Measurements from ENCODE around the gene HPGDS. TPM values are rescaled to one million over a fixed set of nuclear protein-coding genes. Genes with fewer than 3 reads are reported as not detected.

HPGDS gene
- total RNA-seq, 1 donor from 2014 or later, result 7.3 TPM

DNA sequence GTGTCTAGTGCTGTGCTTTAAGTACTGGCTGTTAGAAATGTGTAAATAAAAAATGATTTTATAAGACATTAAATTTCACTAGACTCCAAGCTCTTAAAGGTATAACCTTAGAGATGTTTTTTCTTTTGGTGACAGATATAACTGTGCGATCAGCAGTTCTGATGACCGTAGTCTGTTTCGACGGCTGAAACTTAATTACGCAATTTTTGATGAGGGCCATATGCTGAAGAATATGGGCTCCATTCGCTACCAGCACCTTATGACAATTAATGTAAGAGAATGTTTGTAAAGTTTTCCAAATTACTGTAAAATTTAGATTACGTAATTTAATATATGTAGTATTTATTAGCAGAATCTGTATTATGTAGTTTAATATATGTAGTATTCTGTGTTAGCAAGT is 66.4 kb downstream of the HPGDS start:
- no peaks in the 10 kb centered on the region for H3K27me3 ChIP-seq (ENCODE audit: control insufficient read depth in 3 of 3, insufficient read depth in 3 of 3, low read length in 3 of 3)
- no peaks in the 10 kb centered on the region for H3K4me1 ChIP-seq (ENCODE audit: control insufficient read depth in 3 of 3, insufficient read depth in 3 of 3, low read length in 3 of 3)
- no peak overlapping the region for H3K9ac ChIP-seq (ENCODE audit: low read depth in 1 of 3, low read length in 3 of 3)
- H3K9me3 ChIP-seq (ENCODE audit: control insufficient read depth in 3 of 3, low read length in 3 of 3), result no peaks in the 10 kb centered on the region
- no peak overlapping the region for H3K4me3 ChIP-seq (ENCODE audit: low read length in 3 of 3)
- H3K27ac ChIP-seq (ENCODE audit: low read depth, low read length), result no peak overlapping the region
- peaks cover 5 to 46% (median 34%) of the 10 kb centered on the region in 3 donors for H3K36me3 ChIP-seq (ENCODE audit: control insufficient read depth in 3 of 3, insufficient read depth in 3 of 3, low read length in 3 of 3)

DNA sequence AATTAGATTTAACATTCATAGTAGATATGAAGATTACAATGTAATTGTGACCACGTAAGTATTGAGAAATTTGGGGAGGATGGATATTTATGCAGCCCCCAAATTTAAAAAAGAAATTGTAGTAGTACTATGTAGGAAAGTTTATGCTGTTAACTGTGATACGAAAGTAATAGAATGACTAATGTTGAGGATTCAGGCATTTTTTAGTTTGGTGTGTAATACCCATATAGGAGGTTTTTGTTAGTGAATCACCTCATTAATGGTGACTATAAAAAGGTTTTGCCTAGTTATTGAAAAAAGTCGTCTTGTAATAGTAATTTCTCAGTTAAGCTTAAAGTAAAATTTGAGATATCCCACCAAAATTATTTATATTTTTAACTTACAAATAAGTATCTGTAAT is 67.7 kb downstream of the HPGDS start:
- Histone ChIP-seq H3K36me3 (ENCODE audit: control insufficient read depth in 3 of 3, insufficient read depth in 3 of 3, low read length in 3 of 3) (peaks cover 5 to 38% (median 22%) of the 10 kb centered on the region in 3 donors), H3K4me1 (ENCODE audit: control insufficient read depth in 3 of 3, insufficient read depth in 3 of 3, low read length in 3 of 3) (no peaks in the 10 kb centered on the region), H3K4me3 (ENCODE audit: low read length in 3 of 3) (no peak overlapping the region), H3K9ac (ENCODE audit: low read depth in 1 of 3, low read length in 3 of 3) (no peak overlapping the region), H3K27me3 (ENCODE audit: control insufficient read depth in 3 of 3, insufficient read depth in 3 of 3, low read length in 3 of 3) (no peaks in the 10 kb centered on the region), H3K9me3 (ENCODE audit: control insufficient read depth in 3 of 3, low read length in 3 of 3) (no peaks in the 10 kb centered on the region), H3K27ac (ENCODE audit: low read depth, low read length) (no peak overlapping the region)

DNA sequence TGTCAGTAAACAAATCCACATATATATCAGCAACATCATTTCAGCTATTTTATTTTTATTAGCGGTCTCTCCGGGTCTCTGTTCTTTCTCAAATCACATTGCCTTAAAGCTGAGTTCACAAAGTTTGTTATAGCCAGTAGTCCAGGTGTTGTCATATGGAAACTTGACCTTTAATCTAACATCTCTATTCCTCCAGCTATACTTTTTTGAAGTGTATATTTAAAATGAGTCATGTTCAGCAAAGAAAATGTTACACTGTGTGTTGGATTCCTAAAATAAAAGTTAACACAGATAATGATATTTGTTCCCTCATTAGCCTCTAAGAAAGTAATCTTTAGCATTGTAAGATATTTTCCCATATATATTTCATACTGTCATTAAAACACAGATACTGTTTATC is 71.4 kb downstream of the HPGDS start:
- no peak overlapping the region for H3K27ac ChIP-seq (ENCODE audit: low read depth, low read length)

DNA sequence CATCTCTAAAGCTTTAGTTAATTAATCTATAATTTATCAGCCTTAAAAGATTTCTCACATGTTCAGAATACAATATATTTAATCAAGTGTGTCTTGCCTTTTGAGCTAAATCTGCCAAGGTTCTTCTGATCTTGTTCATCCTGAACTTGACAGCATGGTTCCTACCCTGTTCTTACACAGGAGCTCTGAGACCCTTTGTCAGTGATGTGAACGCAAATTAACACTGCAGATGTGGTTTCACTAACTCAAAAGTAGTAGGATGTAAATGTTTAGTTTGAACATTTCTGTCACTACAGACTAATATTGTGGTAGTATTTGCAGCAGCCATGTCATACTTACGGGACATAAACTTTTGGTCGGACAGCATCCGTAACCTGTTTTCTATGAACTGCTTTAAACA is 75.6 kb downstream of the HPGDS start:
- H3K4me3 ChIP-seq (ENCODE audit: low read length in 3 of 3), result no peak overlapping the region
- H3K27me3 ChIP-seq (ENCODE audit: control insufficient read depth in 3 of 3, insufficient read depth in 3 of 3, low read length in 3 of 3), result no peaks in the 10 kb centered on the region
- no peak overlapping the region for H3K9ac ChIP-seq (ENCODE audit: low read depth in 1 of 3, low read length in 3 of 3)
- peaks cover 0 to 14% (median 9%) of the 10 kb centered on the region in 3 donors for H3K36me3 ChIP-seq (ENCODE audit: control insufficient read depth in 3 of 3, insufficient read depth in 3 of 3, low read length in 3 of 3)
- H3K27ac ChIP-seq (ENCODE audit: low read depth, low read length), result no peak overlapping the region
- H3K4me1 ChIP-seq (ENCODE audit: control insufficient read depth in 3 of 3, insufficient read depth in 3 of 3, low read length in 3 of 3), result no peaks in the 10 kb centered on the region
- no peaks in the 10 kb centered on the region for H3K9me3 ChIP-seq (ENCODE audit: control insufficient read depth in 3 of 3, low read length in 3 of 3)

More for the DNA sequence above, 71.4 kb downstream of the HPGDS start:
- H3K4me1 ChIP-seq (ENCODE audit: control insufficient read depth in 3 of 3, insufficient read depth in 3 of 3, low read length in 3 of 3), result no peaks in the 10 kb centered on the region
- no peak overlapping the region for H3K4me3 ChIP-seq (ENCODE audit: low read length in 3 of 3)
- H3K27me3 ChIP-seq (ENCODE audit: control insufficient read depth in 3 of 3, insufficient read depth in 3 of 3, low read length in 3 of 3), result no peaks in the 10 kb centered on the region
- H3K9me3 ChIP-seq (ENCODE audit: control insufficient read depth in 3 of 3, low read length in 3 of 3), result no peaks in the 10 kb centered on the region
- H3K9ac ChIP-seq (ENCODE audit: low read depth in 1 of 3, low read length in 3 of 3), result no peak overlapping the region
- H3K36me3 ChIP-seq (ENCODE audit: control insufficient read depth in 3 of 3, insufficient read depth in 3 of 3, low read length in 3 of 3), result peaks cover 0 to 22% (median 11%) of the 10 kb centered on the region in 3 donors

DNA sequence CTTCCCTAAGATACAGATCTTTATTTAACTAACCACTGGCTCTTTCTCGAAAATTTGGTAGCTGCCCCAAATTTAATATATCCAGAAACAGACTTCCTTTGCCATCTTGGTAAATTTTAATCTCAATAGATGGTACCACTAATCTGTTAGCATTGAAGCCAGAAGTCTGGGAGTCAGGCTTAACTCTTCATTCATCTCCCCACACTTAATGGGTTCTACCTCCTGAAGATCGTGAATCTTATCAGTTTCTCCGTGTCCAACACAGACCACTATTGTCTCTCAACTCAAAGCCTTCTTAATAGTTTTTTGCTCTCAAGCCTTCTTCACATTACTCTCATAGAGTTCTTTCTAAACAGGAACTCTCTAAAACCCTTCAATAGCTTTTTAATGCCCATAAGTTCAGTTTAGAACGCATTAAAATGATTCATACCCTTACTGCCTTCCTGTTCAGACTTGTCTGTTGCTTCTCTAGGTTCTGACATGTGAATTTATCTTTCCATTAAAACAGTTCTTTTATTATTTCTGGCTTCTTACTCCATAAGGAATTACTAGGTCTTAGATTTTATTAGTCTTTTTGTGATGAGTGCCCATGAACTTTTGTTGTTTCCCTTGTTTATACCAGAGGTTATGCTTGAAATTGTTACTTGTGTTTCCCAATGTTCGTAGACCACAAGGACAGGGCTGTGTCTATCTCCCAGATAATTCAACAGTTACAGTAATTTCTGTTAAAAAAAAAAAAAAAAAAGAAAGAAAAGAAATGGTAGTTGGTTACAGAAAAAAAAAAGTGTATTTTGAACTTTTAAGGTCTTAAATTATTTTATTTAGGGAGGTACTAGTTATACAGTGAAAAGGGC is 80.2 kb downstream of the HPGDS start:
- Histone ChIP-seq H3K4me1 (ENCODE audit: control insufficient read depth in 3 of 3, insufficient read depth in 3 of 3, low read length in 3 of 3) (no peaks in the 10 kb centered on the region), H3K27me3 (ENCODE audit: control insufficient read depth in 3 of 3, insufficient read depth in 3 of 3, low read length in 3 of 3) (no peaks in the 10 kb centered on the region), H3K9ac (ENCODE audit: low read depth in 1 of 3, low read length in 3 of 3) (no peak overlapping the region), H3K4me3 (ENCODE audit: low read length in 3 of 3) (no peak overlapping the region), H3K27ac (ENCODE audit: low read depth, low read length) (no peak overlapping the region), H3K9me3 (ENCODE audit: control insufficient read depth in 3 of 3, low read length in 3 of 3) (no peaks in the 10 kb centered on the region), H3K36me3 (ENCODE audit: control insufficient read depth in 3 of 3, insufficient read depth in 3 of 3, low read length in 3 of 3) (peaks cover 0 to 9% (median 0%) of the 10 kb centered on the region in 3 donors)

DNA sequence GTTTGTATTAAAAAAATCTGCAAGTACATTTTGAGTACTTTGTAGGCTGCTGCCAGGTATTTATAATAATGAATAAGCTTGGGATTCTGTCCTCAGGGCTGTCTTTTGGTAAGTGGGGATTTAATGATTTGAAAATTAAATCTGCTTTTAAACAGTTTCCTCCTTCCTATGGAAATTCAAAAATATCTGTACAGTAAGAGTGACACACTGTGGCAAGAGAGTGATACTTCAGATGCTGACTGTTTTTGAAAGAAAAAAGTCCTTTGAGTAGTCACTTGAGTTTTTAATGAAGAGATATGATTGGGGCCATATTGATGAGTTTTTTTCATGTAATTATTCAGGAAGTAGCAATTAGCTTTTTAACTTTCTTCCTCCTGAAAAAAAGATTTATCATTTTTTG is 85.8 kb downstream of the HPGDS start:
- Histone ChIP-seq H3K4me3 (ENCODE audit: low read length in 3 of 3) (no peak overlapping the region), H3K9ac (ENCODE audit: low read depth in 1 of 3, low read length in 3 of 3) (no peak overlapping the region), H3K9me3 (ENCODE audit: control insufficient read depth in 3 of 3, low read length in 3 of 3) (no peaks in the 10 kb centered on the region), H3K27ac (ENCODE audit: low read depth, low read length) (no peak overlapping the region), H3K27me3 (ENCODE audit: control insufficient read depth in 3 of 3, insufficient read depth in 3 of 3, low read length in 3 of 3) (no peaks in the 10 kb centered on the region), H3K4me1 (ENCODE audit: control insufficient read depth in 3 of 3, insufficient read depth in 3 of 3, low read length in 3 of 3) (no peaks in the 10 kb centered on the region), H3K36me3 (ENCODE audit: control insufficient read depth in 3 of 3, insufficient read depth in 3 of 3, low read length in 3 of 3) (peaks cover 7 to 14% (median 13%) of the 10 kb centered on the region in 3 donors)

DNA sequence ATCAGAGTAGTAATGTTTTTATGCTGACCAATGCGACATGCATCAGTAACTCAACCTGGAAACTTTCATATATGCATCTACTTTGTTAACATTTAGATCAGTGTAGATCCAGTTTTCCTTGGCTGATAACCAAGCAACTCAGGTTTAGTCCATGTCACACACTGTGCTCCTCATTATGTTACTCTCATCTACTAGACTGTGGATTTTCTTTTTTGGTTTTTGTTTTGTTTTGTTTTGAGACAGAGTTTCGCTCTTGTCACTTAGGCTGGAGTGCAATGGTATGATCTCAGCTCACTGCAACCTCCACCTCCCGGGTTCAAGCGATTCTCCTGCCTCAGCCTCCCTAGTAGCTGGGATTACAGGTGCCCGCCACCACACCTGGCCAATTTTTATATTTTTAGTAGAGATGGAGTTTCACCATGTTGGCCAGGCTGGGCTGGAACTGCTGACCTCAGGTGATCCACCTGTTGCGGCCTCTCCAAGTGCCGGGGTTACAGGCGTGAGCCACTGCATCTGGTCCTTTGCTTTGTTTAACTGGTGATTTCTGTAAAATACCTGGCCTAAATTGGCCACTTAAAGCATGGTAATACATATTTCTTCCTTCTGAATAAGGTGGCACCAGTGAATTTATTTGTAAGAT is 86.4 kb downstream of the HPGDS start:
- Histone ChIP-seq H3K9ac (ENCODE audit: low read depth in 1 of 3, low read length in 3 of 3) (no peak overlapping the region), H3K4me3 (ENCODE audit: low read length in 3 of 3) (no peak overlapping the region), H3K36me3 (ENCODE audit: control insufficient read depth in 3 of 3, insufficient read depth in 3 of 3, low read length in 3 of 3) (peaks cover 7 to 16% (median 13%) of the 10 kb centered on the region in 3 donors), H3K27me3 (ENCODE audit: control insufficient read depth in 3 of 3, insufficient read depth in 3 of 3, low read length in 3 of 3) (no peaks in the 10 kb centered on the region), H3K4me1 (ENCODE audit: control insufficient read depth in 3 of 3, insufficient read depth in 3 of 3, low read length in 3 of 3) (no peaks in the 10 kb centered on the region), H3K9me3 (ENCODE audit: control insufficient read depth in 3 of 3, low read length in 3 of 3) (no peaks in the 10 kb centered on the region), H3K27ac (ENCODE audit: low read depth, low read length) (no peak overlapping the region)

DNA sequence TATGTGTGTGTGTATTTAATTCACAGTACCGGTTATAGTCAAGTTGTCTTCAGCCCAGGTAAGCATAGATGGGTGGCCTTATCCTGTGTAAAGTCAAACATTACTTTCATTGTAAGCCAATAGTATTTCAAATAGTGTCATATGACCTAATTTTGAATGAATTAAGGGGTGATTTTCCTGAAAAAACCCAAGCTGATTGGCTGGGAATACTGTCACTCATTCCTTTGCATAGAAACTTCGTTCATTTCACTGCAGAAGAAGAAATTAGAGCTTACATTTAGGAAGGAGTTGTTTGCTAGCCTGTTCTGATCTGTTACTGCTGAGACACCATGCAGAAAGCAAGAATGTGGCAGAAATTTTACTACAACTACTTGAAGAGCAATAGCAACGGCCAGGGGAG is 89.6 kb downstream of the HPGDS start:
- H3K27ac ChIP-seq (ENCODE audit: low read depth, low read length), result no peak overlapping the region
- H3K36me3 ChIP-seq (ENCODE audit: control insufficient read depth in 3 of 3, insufficient read depth in 3 of 3, low read length in 3 of 3), result peaks cover 7 to 21% (median 16%) of the 10 kb centered on the region in 3 donors
- no peak overlapping the region for H3K9ac ChIP-seq (ENCODE audit: low read depth in 1 of 3, low read length in 3 of 3)
- H3K9me3 ChIP-seq (ENCODE audit: control insufficient read depth in 3 of 3, low read length in 3 of 3), result no peaks in the 10 kb centered on the region
- no peak overlapping the region for H3K4me3 ChIP-seq (ENCODE audit: low read length in 3 of 3)
- H3K4me1 ChIP-seq (ENCODE audit: control insufficient read depth in 3 of 3, insufficient read depth in 3 of 3, low read length in 3 of 3), result no peaks in the 10 kb centered on the region
- H3K27me3 ChIP-seq (ENCODE audit: control insufficient read depth in 3 of 3, insufficient read depth in 3 of 3, low read length in 3 of 3), result no peaks in the 10 kb centered on the region

DNA sequence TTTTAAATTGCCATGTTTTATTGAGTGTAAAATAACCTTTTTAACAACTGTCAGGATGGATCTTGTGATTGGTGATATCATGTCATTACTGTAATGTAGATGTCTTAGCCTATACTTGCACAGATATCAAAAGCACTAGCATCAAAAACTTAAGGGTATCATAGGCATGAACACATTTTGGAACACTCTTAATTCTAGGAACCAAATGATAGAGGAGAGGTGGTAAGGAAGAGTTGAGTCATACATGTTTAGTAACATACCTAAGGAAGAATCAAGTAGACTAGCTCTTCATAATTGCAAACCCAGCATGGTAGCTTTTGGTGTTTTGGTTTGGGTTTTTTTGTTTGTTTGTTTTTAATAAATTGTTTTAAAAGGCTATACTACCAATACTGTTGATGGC is 91.5 kb downstream of the HPGDS start:
- H3K9me3 ChIP-seq (ENCODE audit: control insufficient read depth in 3 of 3, low read length in 3 of 3), result no peaks in the 10 kb centered on the region
- no peak overlapping the region for H3K9ac ChIP-seq (ENCODE audit: low read depth in 1 of 3, low read length in 3 of 3)
- no peak overlapping the region for H3K4me3 ChIP-seq (ENCODE audit: low read length in 3 of 3)
- no peaks in the 10 kb centered on the region for H3K27me3 ChIP-seq (ENCODE audit: control insufficient read depth in 3 of 3, insufficient read depth in 3 of 3, low read length in 3 of 3)
- H3K36me3 ChIP-seq (ENCODE audit: control insufficient read depth in 3 of 3, insufficient read depth in 3 of 3, low read length in 3 of 3), result peaks cover 7 to 24% (median 19%) of the 10 kb centered on the region in 3 donors
- no peak overlapping the region for H3K27ac ChIP-seq (ENCODE audit: low read depth, low read length)
- H3K4me1 ChIP-seq (ENCODE audit: control insufficient read depth in 3 of 3, insufficient read depth in 3 of 3, low read length in 3 of 3), result no peaks in the 10 kb centered on the region

Measured in skeletal muscle tissue (tissue), 4 donors.